NCI-H69 (cell line): Measurements from ENCODE around the gene KRTAP4-6.
"Not testable (repeated sequence)": the region's sequence is repeated elsewhere in the genome, so short reads cannot be mapped to it uniquely, and the experiment has no call there.

ENCODE experiments used
- DNase-seq: peaks from one replicate; lab custom pipeline; 2025; lab: John Stamatoyannopoulos, UW

Gene KRTAP4-6

GRCh38 chr17:41147531-41148204 lies 7.3 kb upstream of the KRTAP4-6 start:
- no peak for DNase-seq

- no peak for DNase-seq
Observed at GRCh38 chr17:41145261-41145660, 4.9 kb upstream of the KRTAP4-6 start.

- no peak for DNase-seq
Observed at GRCh38 chr17:41144846-41145245, 4.5 kb upstream of the KRTAP4-6 start.

- DNase-seq: no peak
Observed at GRCh38 chr17:41141361-41141760, 1.0 kb upstream of the KRTAP4-6 start.

- DNase-seq: not testable (repeated sequence)
Observed at GRCh38 chr17:41139865-41140264, 479 bp downstream of the KRTAP4-6 start.

GRCh38 chr17:41133880-41134735 lies 6.2 kb downstream of the KRTAP4-6 start:
- DNase-seq: no peak

- DNase-seq: no peak
Observed at GRCh38 chr17:41131979-41132378, 8.4 kb downstream of the KRTAP4-6 start.

GRCh38 chr17:41127371-41127770 lies 13.0 kb downstream of the KRTAP4-6 start:
- DNase-seq: no peak

- no peak for DNase-seq
Observed at GRCh38 chr17:41126412-41126811, 13.9 kb downstream of the KRTAP4-6 start.

GRCh38 chr17:41125064-41125463 lies 15.3 kb downstream of the KRTAP4-6 start:
- no peak for DNase-seq

GRCh38 chr17:41123991-41124371 lies 16.4 kb downstream of the KRTAP4-6 start, which contains the start of gene KRTAP4-12:
Gene KRTAP4-12, minus strand, starts transcription at chr17:41124182. Its CDS starts 60 bp downstream, at chr17:41124122.
- not testable (repeated sequence) for DNase-seq

GRCh38 chr17:41123292-41123990 lies 16.9 kb downstream of the KRTAP4-6 start:
- not testable (repeated sequence) for DNase-seq

GRCh38 chr17:41121742-41122141 lies 18.6 kb downstream of the KRTAP4-6 start:
- DNase-seq: no peak

GRCh38 chr17:41119696-41120690 lies 20.4 kb downstream of the KRTAP4-6 start:
- DNase-seq: not testable (repeated sequence)

GRCh38 chr17:41118721-41119120 lies 21.6 kb downstream of the KRTAP4-6 start:
- no peak for DNase-seq

- DNase-seq: not testable (repeated sequence)
Observed at GRCh38 chr17:41117846-41118386, 22.4 kb downstream of the KRTAP4-6 start, which contains the start of gene KRTAP4-11. Gene KRTAP4-11, minus strand, starts transcription at chr17:41118373. Its CDS starts 58 bp downstream, at chr17:41118315.

GRCh38 chr17:41116297-41116696 lies 24.0 kb downstream of the KRTAP4-6 start:
- no peak for DNase-seq

- no peak for DNase-seq
Observed at GRCh38 chr17:41111151-41111885, 29.0 kb downstream of the KRTAP4-6 start.

- DNase-seq: not testable (repeated sequence)
Observed at GRCh38 chr17:41108728-41109386, 31.5 kb downstream of the KRTAP4-6 start.
